Smooth muscle cell (in vitro differentiated cells): ENCODE measurements around the gene PANK1. TPM values are rescaled to one million over a fixed set of nuclear protein-coding genes. Genes with fewer than 3 reads are reported as not detected.

Experiments used
- DNase-seq: peaks from one replicate; lab custom pipeline; 2025; ENCODE audit not compliant: unreplicated experiment; lab: John Stamatoyannopoulos, UW
- H2AFZ ChIP-seq: fragments of 200-600 bp; sonication (generic); 2 replicates; pipeline ENCODE4 v1.6.0; 2016; ENCODE audit warnings: antibody characterized with exemption, low read depth, mild to moderate bottlenecking
- H3F3A ChIP-seq: fragments of 200-600 bp; sonication (generic); 2 replicates; pipeline ENCODE4 v1.6.0; 2017; ENCODE audit warnings: antibody characterized with exemption, low read depth
- H3K27ac ChIP-seq: fragments of 200-600 bp; sonication (generic); 2 replicates; pipeline ENCODE4 v1.5.1; 2016; ENCODE audit warnings: low read depth, mild to moderate bottlenecking
- H3K27me3 ChIP-seq: fragments of 200-600 bp; sonication (generic); 2 replicates; pipeline ENCODE4 v1.6.1; 2016; ENCODE audit warnings: low read depth, mild to moderate bottlenecking
- H3K36me3 ChIP-seq: fragments of 200-600 bp; sonication (generic); 2 replicates; pipeline ENCODE4 v1.5.1; 2016; ENCODE audit warnings: low read depth
- H3K4me1 ChIP-seq: fragments of 200-600 bp; sonication (generic); 2 replicates; pipeline ENCODE4 v1.5.1; 2016; ENCODE audit warnings: low read depth
- H3K4me2 ChIP-seq: fragments of 200-600 bp; sonication (generic); 2 replicates; pipeline ENCODE4 v1.6.0; 2016; ENCODE audit warnings: mild to moderate bottlenecking
- H3K4me3 ChIP-seq: fragments of 200-600 bp; sonication (generic); 2 replicates; pipeline ENCODE4 v1.5.1; 2016; ENCODE audit warnings: mild to moderate bottlenecking
- H3K79me2 ChIP-seq: fragments of 200-600 bp; sonication (generic); 2 replicates; pipeline ENCODE4 v1.6.0; 2016; ENCODE audit warnings: low read depth, mild to moderate bottlenecking
- H3K9ac ChIP-seq: fragments of 200-600 bp; sonication (generic); 2 replicates; pipeline ENCODE4 v1.6.0; 2016; ENCODE audit warnings: low read depth
- H3K9me3 ChIP-seq: fragments of 200-600 bp; sonication (generic); replicated peaks from 2 replicates; pipeline ENCODE4 v1.5.1; 2016; ENCODE audit warnings: low read depth
- H4K20me1 ChIP-seq: fragments of 200-600 bp; sonication (generic); 2 replicates; pipeline ENCODE4 v1.6.0; 2016; ENCODE audit warnings: low read depth
- CTCF ChIP-seq: fragments of 200-600 bp; sonication (generic); IDR thresholded peaks from 2 replicates; pipeline ENCODE4 v1.5.1; 2017; ENCODE audit warnings: borderline replicate concordance, mild to moderate bottlenecking, antibody characterized with exemption; ENCODE audit not compliant: insufficient read depth, poor library complexity, severe bottlenecking
- WGBS: methylation state at CpG from one replicate; pipeline ENCODE4 v1.1.7; 2016; ENCODE audit warnings: low lambda C conversion rate; 5-methylcytosine and 5-hydroxymethylcytosine counted together
- polyA plus RNA-seq: library from polyadenylated mRNA; unstranded; fragments of >200 nt; fragmentation: Nextera tagmentation; extraction: Ambion mirVana; gene quantifications from 2 replicates; pipeline ENCODE4 v1.2.1, GENCODE V29; 2016
- total RNA-seq: library from RNA; depleted of rRNA; stranded (reverse); fragments of >200 nt; gene quantifications from 2 replicates; pipeline ENCODE4 v1.2.3, GENCODE V29; 2014

Gene PANK1
- total and polyA plus RNA-seq, 2 experiments from 2014 or later: 8.6 to 14.1 TPM

DNA sequence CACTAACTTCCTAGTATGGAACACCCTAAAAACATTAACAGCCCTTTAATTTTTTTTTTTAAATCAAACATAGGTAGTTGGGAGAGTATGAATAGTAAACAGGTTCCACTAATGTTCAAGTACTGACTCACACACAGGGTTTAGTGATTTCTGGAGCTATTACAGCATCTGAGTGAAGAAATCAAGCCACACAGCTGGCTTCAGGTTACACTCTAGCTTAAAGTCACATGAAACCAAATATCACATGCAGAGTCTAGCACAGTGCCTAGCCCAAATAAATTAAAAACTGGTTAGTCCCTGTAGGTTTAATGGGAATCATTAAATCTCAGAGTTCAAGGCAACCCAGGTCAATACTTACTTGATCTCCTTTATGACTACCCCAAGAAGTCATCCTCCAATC lies 11.6 kb downstream of the PANK1 start:
- Histone ChIP-seq H3K4me2 (no peak overlapping the region), H3K27me3 (no peaks in the 10 kb centered on the region), H3K9me3 (no peaks in the 10 kb centered on the region), H4K20me1 (peaks cover 19% of the 10 kb centered on the region), H3K4me3 (no peak overlapping the region), H3K79me2 (peaks cover 48% of the 10 kb centered on the region), H3K9ac (no peak overlapping the region), H2AFZ (no peak overlapping the region), H3K36me3 (no peaks in the 10 kb centered on the region), H3K27ac (no peak overlapping the region), H3F3A (no peaks in the 10 kb centered on the region), H3K4me1 (no peaks in the 10 kb centered on the region)
- DNase-seq: no peak
- TF ChIP-seq CTCF: no peak

DNA sequence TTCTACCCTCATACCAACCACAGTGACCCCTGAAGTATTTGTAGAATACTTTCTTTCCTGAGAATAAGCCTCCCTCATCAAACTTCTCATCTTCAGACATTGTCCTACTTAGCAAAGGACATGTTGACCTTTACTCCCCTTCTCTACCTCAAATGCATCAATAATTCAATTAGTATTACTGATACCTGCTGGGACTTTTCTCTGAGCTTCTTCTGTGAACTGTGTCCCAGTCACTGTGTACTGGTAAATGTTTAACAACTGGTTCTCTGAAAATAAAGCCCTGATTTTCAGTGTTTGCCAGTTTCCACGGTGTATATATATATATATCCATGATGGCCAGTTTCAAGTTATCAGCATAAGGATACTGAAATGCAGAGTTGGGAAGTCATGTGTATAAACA lies 12.2 kb downstream of the PANK1 start:
- Histone ChIP-seq H3K4me1 (no peaks in the 10 kb centered on the region), H3K27ac (no peak overlapping the region), H3K36me3 (no peaks in the 10 kb centered on the region), H3K9me3 (no peaks in the 10 kb centered on the region), H2AFZ (no peak overlapping the region), H3K4me3 (no peak overlapping the region), H3F3A (no peaks in the 10 kb centered on the region), H3K27me3 (no peaks in the 10 kb centered on the region), H3K9ac (no peak overlapping the region), H4K20me1 (peaks cover 19% of the 10 kb centered on the region), H3K4me2 (no peak overlapping the region), H3K79me2 (peaks cover 48% of the 10 kb centered on the region)
- no peak for TF ChIP-seq CTCF
- DNase-seq: no peak
- WGBS: 86% methylated on average over 1 of the region's 1 CpG

GRCh38 chr10:89627830-89628229 lies 17.2 kb downstream of the PANK1 start:
- no peaks in the 10 kb centered on the region for H3F3A ChIP-seq
- WGBS: 96% methylated on average over 1 of the region's 1 CpG
- no peaks in the 10 kb centered on the region for H3K4me1 ChIP-seq

More at GRCh38 chr10:89627830-89628229, 17.2 kb downstream of the PANK1 start:
- Histone ChIP-seq H3K9ac (no peak overlapping the region), H3K36me3 (no peaks in the 10 kb centered on the region), H4K20me1 (peaks cover 21% of the 10 kb centered on the region), H3K79me2 (peaks cover 53% of the 10 kb centered on the region), H3K4me3 (no peak overlapping the region), H3K9me3 (no peaks in the 10 kb centered on the region), H3K27ac (no peak overlapping the region), H2AFZ (no peak overlapping the region), H3K27me3 (no peaks in the 10 kb centered on the region), H3K4me2 (no peak overlapping the region)
- TF ChIP-seq CTCF: no peak
- DNase-seq: no peak
